GM12872 (cell line): Measurements from ENCODE around the gene KIF18A.

Experiments used
- TF ChIP-seq, protein P1 (sequence below): IDR thresholded peaks from 3 replicates; pipeline ENCODE4 v1.5.1; 2011; ENCODE audit warnings: low read depth, mild to moderate bottlenecking, low read length, moderate library complexity; ENCODE audit not compliant: insufficient read depth

The KIF18A gene

DNA sequence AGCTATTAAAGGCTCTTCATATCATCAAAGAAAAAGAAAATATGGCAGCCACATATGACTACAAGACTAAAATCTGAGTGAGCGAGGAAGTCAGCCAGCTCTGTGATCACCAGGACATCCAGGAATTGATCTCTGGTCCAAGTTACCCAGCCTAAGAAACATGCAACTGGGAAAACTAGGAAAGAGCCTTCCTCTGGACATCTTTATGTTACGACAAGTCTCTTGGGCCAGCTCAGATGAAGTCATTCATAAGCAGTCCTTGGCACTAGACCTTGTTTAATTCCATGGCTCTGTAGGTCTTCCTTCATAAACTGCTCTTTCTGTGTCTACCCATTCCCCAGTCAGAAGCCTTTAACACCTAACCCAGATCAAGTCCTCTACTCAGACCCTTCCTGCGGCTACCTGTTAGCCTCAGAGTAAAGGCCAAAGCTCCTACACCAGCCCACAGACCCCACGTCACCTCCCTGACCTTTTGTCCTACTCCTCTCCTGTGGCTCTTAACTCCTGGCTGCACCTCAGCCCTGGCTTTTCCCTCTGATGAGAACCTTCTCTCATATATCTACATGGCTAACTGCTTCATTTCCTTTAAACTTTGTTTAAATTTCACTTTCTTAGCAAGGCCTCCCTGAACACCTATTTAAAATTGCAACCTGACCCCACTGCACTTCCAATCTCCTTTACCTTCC lies 134.0 kb downstream of the KIF18A start:
- TF ChIP-seq, protein P1, sequence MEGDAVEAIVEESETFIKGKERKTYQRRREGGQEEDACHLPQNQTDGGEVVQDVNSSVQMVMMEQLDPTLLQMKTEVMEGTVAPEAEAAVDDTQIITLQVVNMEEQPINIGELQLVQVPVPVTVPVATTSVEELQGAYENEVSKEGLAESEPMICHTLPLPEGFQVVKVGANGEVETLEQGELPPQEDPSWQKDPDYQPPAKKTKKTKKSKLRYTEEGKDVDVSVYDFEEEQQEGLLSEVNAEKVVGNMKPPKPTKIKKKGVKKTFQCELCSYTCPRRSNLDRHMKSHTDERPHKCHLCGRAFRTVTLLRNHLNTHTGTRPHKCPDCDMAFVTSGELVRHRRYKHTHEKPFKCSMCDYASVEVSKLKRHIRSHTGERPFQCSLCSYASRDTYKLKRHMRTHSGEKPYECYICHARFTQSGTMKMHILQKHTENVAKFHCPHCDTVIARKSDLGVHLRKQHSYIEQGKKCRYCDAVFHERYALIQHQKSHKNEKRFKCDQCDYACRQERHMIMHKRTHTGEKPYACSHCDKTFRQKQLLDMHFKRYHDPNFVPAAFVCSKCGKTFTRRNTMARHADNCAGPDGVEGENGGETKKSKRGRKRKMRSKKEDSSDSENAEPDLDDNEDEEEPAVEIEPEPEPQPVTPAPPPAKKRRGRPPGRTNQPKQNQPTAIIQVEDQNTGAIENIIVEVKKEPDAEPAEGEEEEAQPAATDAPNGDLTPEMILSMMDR = no peak

DNA sequence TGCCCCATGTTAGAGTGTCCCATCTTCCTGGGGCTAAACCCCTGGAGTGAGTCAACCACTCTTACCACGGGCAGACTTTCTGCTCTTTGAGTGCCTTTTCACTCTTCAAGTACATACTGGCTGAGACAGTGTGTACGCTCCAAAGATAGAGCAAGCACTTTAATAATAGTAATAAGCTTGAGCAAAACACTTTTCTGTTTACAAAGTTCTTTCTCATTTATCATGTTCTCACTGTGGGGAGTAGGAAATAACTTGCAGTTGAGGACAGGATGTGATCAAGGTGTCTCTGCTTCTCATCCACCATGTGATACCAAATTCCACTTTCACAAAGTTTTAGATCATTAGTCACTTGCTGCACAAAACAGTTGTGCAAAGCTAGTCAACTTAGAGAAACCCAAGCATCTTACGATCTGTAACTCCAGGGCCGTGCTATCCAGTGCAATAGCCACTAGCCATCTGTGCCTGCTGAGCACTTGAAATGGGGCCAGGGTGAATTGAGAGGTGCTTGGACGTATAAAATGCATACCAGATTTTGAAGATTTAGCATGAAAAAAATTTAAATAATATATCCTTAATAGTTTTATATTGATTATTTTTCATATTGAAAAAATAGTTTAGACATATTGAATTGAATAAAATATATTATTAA lies 135.3 kb downstream of the KIF18A start:
- TF ChIP-seq, protein P1 = no peak

DNA sequence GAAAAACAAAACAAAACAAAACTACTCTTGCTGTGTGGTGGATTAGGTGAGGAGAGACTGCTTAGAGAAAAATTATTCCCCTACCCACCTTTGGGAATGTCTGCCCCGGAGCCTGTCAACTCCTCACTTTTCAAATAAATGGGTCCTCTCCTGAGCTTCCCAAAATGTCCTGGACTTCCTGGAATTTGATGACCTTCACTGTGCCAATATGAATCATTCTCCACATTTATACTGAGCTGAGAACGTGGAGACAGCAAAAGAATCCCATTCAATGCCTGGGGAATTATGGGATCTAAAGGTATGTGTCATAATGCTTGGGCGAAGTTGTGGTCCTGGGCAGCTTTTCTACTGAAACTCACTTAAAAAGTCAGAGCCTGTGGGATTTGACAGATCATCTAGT lies 136.8 kb downstream of the KIF18A start:
- TF ChIP-seq, protein P1 = no peak
